PC-3 (cell line): ENCODE data around the gene VPS51. TPM values are rescaled to one million over a fixed set of nuclear protein-coding genes. Genes with fewer than 3 reads are reported as not detected.

Source experiments
- ATAC-seq: fragments of 200-7000 bp; cut with Tn5 transposase; 2 replicates; pipeline ENCODE4 v1.9.1; 2020; ENCODE audit warnings: mild to moderate bottlenecking, moderate library complexity
- BruUV-seq: library from RNA; stranded (reverse); fragments of 400-500 nt; replicated peaks from 2 replicates; lab custom pipeline; 2021; lab: Mats Ljungman, UMichigan
- CTCF ChIA-PET: fragments of 300-600 bp; sonication (Branson Sonifier 250); formaldehyde crosslinking; loops from one replicate; lab custom pipeline; 2022; ENCODE audit warnings: antibody characterized with exemption; lab: Charles Lee
- POLR2A ChIA-PET: fragments of 300-600 bp; sonication (Branson Sonifier 250); formaldehyde crosslinking; loops from one replicate; lab custom pipeline; 2022; ENCODE audit warnings: antibody characterized with exemption; ENCODE audit not compliant: unreplicated experiment; lab: Charles Lee
- DNase-seq: peaks from one replicate; pipeline ENCODE4 v3.0.0-alpha.2; 2015
- H2AFZ ChIP-seq: fragments of 300-600 bp; sonication (generic); 2 replicates; pipeline ENCODE4 v1.6.0; 2016; ENCODE audit warnings: antibody characterized with exemption, low read length
- H3F3A ChIP-seq: fragments of 300-600 bp; sonication (generic); one replicate; pipeline ENCODE4 v1.6.0; 2017; ENCODE audit warnings: antibody characterized with exemption, low read length, control low read depth, mild to moderate bottlenecking; ENCODE audit not compliant: unreplicated experiment
- H3K27ac ChIP-seq: fragments of 300-600 bp; sonication (generic); 2 replicates; pipeline ENCODE4 v1.5.1; 2016; ENCODE audit warnings: mild to moderate bottlenecking, low read length
- H3K27me3 ChIP-seq: fragments of 300-600 bp; sonication (generic); 2 replicates; pipeline ENCODE4 v1.6.1; 2016; ENCODE audit warnings: low read length, mixed read lengths
- H3K36me3 ChIP-seq: fragments of 300-600 bp; sonication (generic); 2 replicates; pipeline ENCODE4 v1.6.1; 2016; ENCODE audit warnings: low read depth, mixed run types, low read length, mixed read lengths
- H3K4me1 ChIP-seq: fragments of 300-600 bp; sonication (generic); 2 replicates; pipeline ENCODE4 v1.5.1; 2016; ENCODE audit warnings: low read length; ENCODE audit not compliant: insufficient read depth
- H3K4me2 ChIP-seq: fragments of 300-600 bp; sonication (generic); 2 replicates; pipeline ENCODE4 v1.6.0; 2016; ENCODE audit warnings: low read length
- H3K4me3 ChIP-seq: fragments of 300-600 bp; sonication (generic); 2 replicates; pipeline ENCODE4 v1.5.1; 2016; ENCODE audit warnings: mild to moderate bottlenecking, low read length, mixed read lengths
- H3K79me2 ChIP-seq: fragments of 300-600 bp; sonication (generic); 2 replicates; pipeline ENCODE4 v1.6.1; 2017; ENCODE audit warnings: low read length, mixed read lengths
- H3K9ac ChIP-seq: fragments of 300-600 bp; sonication (generic); 2 replicates; pipeline ENCODE4 v1.6.0; 2016; ENCODE audit warnings: mild to moderate bottlenecking, low read length
- H3K9me2 ChIP-seq: fragments of 300-600 bp; sonication (generic); replicated peaks from 2 replicates; pipeline ENCODE4 v1.6.1; 2016; ENCODE audit warnings: mixed run types, low read length, mixed read lengths
- H3K9me3 ChIP-seq: fragments of 300-600 bp; sonication (generic); 2 replicates; pipeline ENCODE4 v1.6.1; 2016; ENCODE audit warnings: low read length, mixed read lengths
- H4K20me1 ChIP-seq: fragments of 300-600 bp; sonication (generic); 2 replicates; pipeline ENCODE4 v1.6.1; 2016; ENCODE audit warnings: low read length, mixed read lengths
- CTCF ChIP-seq: fragments of 300-600 bp; sonication (generic); conservative IDR thresholded peaks from 2 replicates; pipeline ENCODE4 v1.5.1; 2017; ENCODE audit warnings: antibody characterized with exemption, low read depth, mild to moderate bottlenecking, low read length
- EZH2 ChIP-seq: fragments of 300-600 bp; sonication (generic); IDR thresholded peaks from one replicate; pipeline ENCODE4 v1.6.1; 2017; ENCODE audit warnings: antibody characterized with exemption, mild to moderate bottlenecking, low read length; ENCODE audit not compliant: unreplicated experiment
- EZH2phosphoT487 ChIP-seq: fragments of 300-600 bp; sonication (generic); IDR thresholded peaks from 2 replicates; pipeline ENCODE4 v1.6.1; 2018; ENCODE audit warnings: mild to moderate bottlenecking, antibody characterized with exemption, low read length, borderline replicate concordance
- intact Hi-C: fragments of 100-400 bp; cut with micrococcal nuclease; formaldehyde crosslinking; loops from 2 replicates; pipeline ENCODE4 v1.9.0; 2023
- total RNA-seq: library from RNA; depleted of rRNA; stranded (reverse); fragments of >200 nt; gene quantifications from 2 replicates; pipeline ENCODE4 v1.2.3, GENCODE V29; 2014

VPS51 gene
- total RNA-seq, 1 experiment from 2014 or later, result 414 TPM

- H3K9me3 ChIP-seq, result no peaks in the 10 kb centered on the region
- CTCF ChIA-PET, result no interaction called here
- ATAC-seq (no peak), DNase-seq (no peak)
- intact Hi-C loops, result no loop called here
- H3K4me3 ChIP-seq, result no peak overlapping the region
- H3F3A ChIP-seq, result no peaks in the 10 kb centered on the region
- H2AFZ ChIP-seq, result no peak overlapping the region
- no peaks in the 10 kb centered on the region for H3K79me2 ChIP-seq
- H3K9ac ChIP-seq, result no peak overlapping the region
- no peak for TF ChIP-seq EZH2phosphoT487
- TF ChIP-seq EZH2, result no peak
- TF ChIP-seq CTCF, result no peak
- no peaks in the 10 kb centered on the region for H4K20me1 ChIP-seq
- no TSS peak for BruUV-seq
- H3K4me2 ChIP-seq, result no peak overlapping the region
- H3K36me3 ChIP-seq, result no peaks in the 10 kb centered on the region
- H3K27me3 ChIP-seq, result no peaks in the 10 kb centered on the region
- no peaks in the 10 kb centered on the region for H3K4me1 ChIP-seq
- H3K9me2 ChIP-seq, result no peaks in the 10 kb centered on the region
- POLR2A ChIA-PET, result no interaction called here
- H3K27ac ChIP-seq, result no peak overlapping the region
Measured at GRCh38 chr11:65051398-65051858, 44.6 kb upstream of the VPS51 start.

DNA sequence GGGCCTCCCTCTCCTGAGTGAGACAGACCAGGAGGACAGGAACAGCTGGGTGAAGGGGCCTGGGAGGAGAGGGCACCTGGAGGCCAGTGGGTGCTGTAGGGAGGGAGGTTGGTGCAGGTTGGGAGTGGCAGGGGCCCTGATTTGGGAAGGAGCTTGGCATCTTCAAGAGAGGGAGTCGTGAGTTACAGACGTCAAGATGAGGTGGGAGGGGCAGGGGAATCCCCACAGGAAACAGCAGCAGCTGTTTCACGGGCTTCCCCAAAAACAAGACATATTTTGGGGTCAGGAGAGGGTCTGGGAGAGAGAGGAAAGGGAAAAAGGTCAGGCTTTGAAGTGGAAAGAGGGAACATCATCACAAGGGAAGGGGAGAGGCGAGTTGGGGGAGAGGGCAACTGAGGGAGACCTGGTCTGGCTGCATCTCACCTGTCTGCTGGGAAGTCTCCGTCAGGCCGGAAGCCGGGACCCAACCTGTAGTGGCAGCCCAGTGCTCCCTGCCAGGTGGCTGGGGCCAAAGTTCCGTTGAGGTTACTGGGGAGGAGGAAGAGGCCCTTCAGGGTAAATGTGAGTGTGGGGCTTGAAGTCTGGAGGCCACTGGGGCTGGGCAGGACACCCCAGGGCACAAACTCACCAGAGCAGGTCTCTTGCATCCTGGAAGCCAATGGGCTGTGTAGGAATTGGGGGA, 42.0 kb upstream of the VPS51 start:
- BruUV-seq, result no TSS peak
- ChIA-PET POLR2A (no interaction called here), CTCF (no interaction called here)

More for the DNA sequence above, 42.0 kb upstream of the VPS51 start:
- H3K9me2 ChIP-seq, result no peaks in the 10 kb centered on the region
- no peaks in the 10 kb centered on the region for H3K36me3 ChIP-seq
- ATAC-seq (no peak), DNase-seq (no peak)
- H3K9ac ChIP-seq, result no peak overlapping the region
- no peaks in the 10 kb centered on the region for H3F3A ChIP-seq
- H4K20me1 ChIP-seq, result no peaks in the 10 kb centered on the region
- no peaks in the 10 kb centered on the region for H3K27me3 ChIP-seq
- no peak overlapping the region for H3K27ac ChIP-seq
- intact Hi-C loops, result no loop called here
- H3K79me2 ChIP-seq, result no peaks in the 10 kb centered on the region
- no peak overlapping the region for H3K4me3 ChIP-seq
- TF ChIP-seq EZH2phosphoT487 (no peak), EZH2 (no peak), CTCF (no peak)
- no peak overlapping the region for H3K4me2 ChIP-seq
- no peaks in the 10 kb centered on the region for H3K4me1 ChIP-seq
- no peaks in the 10 kb centered on the region for H3K9me3 ChIP-seq
- H2AFZ ChIP-seq, result no peak overlapping the region
